AG09319 (cell line): ENCODE measurements around the gene MRTO4.
"Not testable (repeated sequence)": the region's sequence is repeated elsewhere in the genome, so short reads cannot be mapped to it uniquely, and the experiment has no call there.

Experiments used
- DNase-seq: peaks from one replicate; pipeline ENCODE4 v3.0.0-alpha.2; 2010; ENCODE audit warnings: low read depth; ENCODE audit errors: extremely low read depth
- CTCF ChIP-seq: IDR thresholded peaks from 2 replicates; pipeline ENCODE4 v1.5.1; 2011; ENCODE audit warnings: low read depth, mild to moderate bottlenecking, inconsistent platforms, low read length, moderate library complexity

MRTO4 gene

DNA sequence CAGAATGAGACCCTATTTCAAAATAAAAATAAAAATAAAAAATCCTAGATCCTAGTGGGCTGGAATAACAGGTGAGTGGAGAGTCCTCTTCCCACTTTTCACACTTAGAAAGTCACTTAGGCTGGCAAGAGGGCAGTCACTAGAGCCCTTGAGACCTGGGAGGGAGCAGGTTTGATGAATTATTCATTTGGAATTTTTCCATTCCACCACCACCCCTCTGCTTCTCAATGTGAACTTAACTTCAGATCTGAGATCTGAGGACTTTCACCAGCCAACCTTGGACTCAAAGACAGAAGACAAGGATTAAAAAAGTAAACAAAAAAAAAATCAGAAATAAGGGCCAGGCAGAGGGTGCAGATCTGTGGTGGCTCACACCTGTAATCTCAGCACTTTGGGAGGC, 20.5 kb downstream of the MRTO4 start:
- TF ChIP-seq CTCF: no peak
- no peak for DNase-seq

- DNase-seq: no peak
- TF ChIP-seq CTCF: no peak
Measured at GRCh38 chr1:19273106-19273843, 21.7 kb downstream of the MRTO4 start.

DNA sequence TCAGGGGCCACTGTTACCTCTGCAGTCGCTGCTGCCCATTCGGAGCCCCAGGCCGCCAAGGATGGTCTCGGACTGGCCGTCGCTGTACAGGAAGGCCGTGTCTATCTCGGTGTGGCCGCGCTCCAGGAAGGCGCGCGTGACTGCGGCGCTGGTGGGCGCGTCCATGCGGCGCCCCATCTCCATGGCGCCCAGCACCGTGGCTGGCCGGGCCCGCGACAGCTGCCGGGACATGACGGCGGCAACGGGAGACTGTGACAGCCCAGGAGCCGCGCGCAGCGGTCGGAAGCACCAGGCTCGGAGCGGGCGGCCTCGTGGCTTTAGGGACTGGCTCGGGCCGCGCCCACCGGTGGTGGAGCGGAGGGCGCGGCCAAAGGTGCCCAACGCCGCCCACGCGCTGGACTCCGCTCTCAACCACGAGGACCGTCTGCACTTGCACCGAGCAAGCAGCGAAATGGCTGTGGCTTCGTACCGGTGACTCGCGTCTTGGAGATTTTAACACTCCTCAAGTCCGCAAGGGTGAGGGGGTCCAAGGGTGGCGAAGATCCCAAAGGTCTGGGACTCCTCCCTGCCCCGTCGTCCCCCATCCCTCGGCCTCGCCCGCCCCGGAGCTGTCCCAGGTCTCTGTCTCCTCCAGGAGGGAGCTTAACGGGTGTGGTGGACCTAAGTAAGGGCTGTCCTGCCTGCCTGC, 22.4 kb downstream of the MRTO4 start:
- DNase-seq: not testable (repeated sequence)

- no peak for DNase-seq
- TF ChIP-seq CTCF: no peak
Measured at GRCh38 chr1:19274636-19275035, 23.0 kb downstream of the MRTO4 start.

GRCh38 chr1:19283891-19284290, 32.3 kb downstream of the MRTO4 start:
- TF ChIP-seq CTCF: no peak

DNA sequence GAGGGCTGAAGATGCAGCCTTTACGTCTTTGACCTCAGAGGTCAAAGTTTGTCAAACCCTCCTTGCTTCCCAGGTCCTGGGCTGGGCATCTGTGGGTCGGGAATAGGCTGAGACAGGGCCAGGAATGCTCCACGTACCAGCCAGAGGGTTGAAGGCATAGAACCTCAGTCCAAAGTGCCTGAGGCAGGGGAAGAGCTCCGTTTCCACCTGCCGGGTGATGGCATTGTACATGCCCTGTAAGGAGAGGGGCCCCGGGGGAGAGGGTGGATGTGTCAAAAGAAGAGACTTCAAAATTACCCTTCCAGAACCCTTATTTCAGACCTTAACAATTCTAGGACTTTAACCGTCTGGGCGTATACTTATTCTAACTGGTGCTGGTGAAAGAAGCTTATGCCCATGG, 33.3 kb downstream of the MRTO4 start:
- TF ChIP-seq CTCF: no peak

More at GRCh38 chr1:19283891-19284290, 32.3 kb downstream of the MRTO4 start:
- DNase-seq: no peak

GRCh38 chr1:19285366-19285765, 33.8 kb downstream of the MRTO4 start:
- not testable (repeated sequence) for DNase-seq

More for the DNA sequence above, 33.3 kb downstream of the MRTO4 start:
- DNase-seq: no peak

- not testable (repeated sequence) for DNase-seq
Measured at GRCh38 chr1:19285807-19286206, 34.2 kb downstream of the MRTO4 start.
